Measurements from ENCODE around the gene TSPAN18.

Gene TSPAN18

DNA sequence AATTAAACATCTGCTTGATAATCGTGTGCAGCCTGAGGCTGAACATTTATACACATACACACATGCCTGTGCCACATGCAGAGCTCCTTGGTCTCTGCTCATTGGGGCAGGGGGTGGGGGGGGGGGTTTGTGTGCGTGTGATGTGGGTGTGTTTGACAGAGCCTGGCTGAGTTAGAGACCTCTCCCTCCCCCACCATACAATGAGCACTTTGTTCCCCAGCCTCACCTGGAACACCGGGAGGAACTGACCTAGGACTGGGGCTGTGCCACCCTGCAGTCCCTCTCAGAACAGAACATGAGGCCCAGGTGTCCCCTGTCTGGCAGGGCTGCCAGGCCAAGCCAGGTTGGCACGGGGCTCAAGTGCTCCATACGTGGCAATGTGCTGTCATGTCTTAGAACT, 127.3 kb downstream of the TSPAN18 start:
- no peak for DNase-seq

DNA sequence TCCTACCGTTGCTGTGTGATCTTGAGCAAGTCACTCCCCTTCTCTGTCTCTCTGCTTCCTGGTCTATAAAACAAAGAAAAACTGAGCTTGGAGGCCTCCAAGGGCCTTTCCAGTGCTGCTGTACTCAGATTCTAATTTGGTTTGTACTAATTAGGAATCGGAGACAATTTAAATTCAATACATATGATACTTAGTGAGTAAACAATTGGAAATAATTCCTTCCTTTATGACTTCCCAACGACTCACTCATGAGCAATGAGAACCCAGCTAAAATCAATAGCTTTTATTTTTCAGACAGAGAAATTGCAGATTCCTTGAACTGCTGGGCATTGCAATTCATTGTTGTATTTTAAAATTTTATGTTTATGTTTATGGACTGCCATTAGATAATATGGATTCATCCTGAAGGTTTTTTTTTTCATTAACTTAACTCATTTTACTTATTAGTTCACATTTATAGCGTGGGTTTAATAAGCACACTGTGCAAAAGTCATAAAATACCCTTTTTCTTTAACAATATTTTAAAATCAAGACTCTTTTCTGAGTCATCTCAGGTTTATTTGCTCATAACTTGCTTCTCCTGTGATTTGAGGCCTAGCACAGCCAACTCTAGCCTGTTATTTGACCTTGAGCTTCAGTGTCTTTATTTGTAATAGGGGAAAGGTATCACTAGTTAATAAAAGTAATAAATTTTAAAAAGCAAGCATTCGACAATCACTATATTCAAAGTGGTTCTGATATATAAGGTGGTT, 128.2 kb downstream of the TSPAN18 start:
- no peak for DNase-seq

DNA sequence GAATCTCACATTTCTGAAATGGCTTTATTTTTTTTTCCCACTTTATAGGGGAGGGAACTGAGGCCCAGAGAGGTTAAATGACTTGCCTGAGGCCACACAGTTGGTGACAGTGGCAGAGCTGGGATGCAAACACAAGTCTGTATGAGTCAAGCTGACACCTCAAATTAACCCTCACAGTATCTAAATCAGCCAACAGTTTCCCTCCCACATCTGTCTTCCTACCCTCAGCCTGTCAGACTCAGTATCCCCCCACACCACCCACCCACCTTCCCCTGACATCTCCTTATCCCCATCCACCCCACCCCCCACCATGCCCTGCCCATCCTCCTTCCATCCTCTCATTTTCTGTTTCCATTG, 128.7 kb downstream of the TSPAN18 start:
- no peak for DNase-seq

DNA sequence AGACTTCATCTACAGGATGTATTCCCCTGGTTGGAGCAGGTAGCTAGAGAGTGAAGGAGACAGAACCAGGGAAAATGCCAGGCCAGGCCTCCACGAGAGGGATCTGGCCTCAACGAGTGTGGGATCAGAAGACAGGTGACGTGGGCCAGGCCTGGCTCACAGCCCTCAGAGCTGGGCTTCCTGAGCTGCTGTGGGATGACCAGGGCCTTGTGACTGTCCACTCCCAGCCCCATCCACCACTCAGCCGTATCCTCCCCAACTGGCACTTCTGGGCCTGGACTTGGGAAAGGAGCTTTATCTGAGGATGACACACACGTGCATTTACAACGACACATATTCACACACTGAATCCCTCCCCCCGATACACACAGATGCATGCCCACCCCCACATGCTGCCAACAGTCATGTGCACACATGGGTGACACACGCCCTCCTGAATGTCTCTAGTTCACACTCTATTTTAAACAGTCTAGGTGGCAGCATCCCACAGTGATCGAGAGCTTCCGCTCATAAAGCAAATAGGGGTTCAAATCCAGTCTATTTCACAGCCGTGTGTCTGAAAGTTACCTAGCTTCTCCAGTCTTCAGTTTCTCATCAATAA, 130.8 kb downstream of the TSPAN18 start:
- DNase-seq: no peak

DNA sequence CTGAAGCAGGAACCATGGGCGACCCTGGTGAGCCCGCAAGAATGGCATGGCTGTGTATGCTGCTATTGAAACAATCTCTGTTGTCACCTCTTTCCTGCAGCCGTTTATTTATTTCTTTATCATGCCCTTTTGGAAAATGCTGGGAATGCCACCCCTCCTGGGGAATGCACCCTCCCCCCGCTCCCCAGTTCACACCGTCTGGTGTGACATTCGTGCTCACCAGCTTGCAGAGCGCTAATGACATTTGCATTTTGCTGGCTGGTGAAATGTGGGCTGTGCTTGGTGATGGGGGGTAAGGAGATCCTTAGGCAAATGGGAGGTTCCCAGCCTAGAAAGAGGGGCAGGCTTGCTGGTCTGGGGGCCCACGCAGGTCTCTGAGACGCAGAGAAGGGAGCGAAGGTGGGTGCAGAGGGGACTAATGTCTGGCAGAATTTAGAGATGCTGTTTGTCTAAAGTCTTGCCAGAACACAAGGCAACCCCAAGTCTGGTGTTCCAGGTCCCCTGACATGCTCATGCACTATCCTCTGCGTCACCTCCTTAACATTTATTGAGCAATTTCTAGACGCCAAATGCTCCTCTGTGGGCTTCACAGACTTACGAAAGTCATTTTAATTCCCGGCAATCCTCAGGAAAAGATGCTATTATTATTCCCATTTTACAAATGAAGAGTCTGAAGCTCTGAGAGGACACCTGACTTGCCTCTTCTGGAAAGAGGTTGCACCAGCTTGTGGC, 132.2 kb downstream of the TSPAN18 start:
- no peak for DNase-seq

DNA sequence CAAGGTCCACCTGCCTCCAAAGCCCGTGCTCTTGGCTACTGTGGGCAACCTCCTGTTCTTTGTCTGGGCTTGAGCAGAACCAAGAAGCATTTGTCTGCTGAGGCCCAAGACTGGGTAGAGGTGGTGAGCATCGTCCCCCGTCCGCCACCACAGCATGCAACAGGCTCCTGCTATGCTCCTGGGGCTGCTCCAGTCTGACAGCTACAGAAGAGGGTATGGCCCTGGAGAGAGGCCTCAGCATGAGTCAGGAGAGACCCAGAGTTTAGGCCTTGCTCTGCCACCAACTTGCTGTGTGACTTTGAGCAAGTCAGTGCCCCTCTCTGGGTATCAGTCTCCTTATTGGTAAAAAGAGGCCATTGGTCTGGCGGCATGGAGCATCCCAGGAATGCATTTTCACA, 132.8 kb downstream of the TSPAN18 start:
- DNase-seq: no peak

DNA sequence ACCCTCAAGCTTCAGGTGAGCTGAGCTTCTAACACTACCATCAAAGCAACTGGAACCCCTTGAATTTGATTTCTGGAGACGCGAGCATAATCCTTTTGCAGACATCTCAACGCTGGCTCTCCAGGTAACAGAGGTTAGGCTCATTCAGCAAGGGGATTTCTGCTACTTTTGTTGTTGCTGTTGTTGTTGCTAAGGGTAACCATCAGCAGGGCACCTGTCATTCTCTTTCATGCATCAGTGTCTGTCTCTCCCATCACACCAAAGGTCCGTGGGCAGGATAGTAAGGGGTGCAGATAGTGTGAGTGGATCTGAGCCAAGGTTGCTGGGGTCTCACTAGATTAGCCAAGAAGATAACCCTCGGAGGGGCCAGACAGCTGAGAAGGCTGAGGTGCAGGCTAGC, 133.6 kb downstream of the TSPAN18 start:
- no peak for DNase-seq

DNA sequence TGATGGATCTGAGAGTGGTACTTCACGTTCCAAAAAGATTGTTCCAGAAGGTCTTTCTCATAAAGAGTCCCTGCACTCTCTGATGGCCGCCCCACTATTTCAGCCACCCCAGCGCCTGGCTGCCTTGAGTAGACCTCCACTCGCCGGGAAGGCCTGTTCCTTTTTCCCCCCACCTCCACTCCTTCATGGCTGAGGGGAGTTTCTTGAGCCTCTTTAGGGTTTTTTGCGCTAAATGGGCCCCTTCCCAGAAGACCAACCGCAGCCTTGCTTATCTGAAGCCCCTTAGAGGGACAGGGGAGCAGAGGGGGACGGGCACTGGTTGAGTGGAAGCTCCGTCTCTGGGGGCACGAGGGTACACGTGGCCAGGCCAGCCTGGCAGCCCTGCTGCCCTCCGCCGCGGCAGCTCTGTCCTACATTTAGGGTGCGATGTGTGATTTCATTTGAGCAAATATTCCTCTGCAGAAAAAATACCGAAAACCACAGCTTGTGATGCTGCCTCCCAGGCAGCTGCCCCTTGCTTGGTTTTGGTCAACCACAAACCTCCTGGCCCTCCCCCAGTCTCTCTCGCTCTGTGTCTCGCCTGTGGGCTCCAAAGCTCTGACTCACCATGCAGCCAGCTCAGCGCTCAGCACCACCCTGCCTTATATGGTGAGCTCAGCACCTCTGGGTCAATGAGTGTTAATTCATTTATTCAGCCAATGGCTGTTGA, 135.2 kb downstream of the TSPAN18 start:
- DNase-seq: peak; percentile 73 to 85

DNA sequence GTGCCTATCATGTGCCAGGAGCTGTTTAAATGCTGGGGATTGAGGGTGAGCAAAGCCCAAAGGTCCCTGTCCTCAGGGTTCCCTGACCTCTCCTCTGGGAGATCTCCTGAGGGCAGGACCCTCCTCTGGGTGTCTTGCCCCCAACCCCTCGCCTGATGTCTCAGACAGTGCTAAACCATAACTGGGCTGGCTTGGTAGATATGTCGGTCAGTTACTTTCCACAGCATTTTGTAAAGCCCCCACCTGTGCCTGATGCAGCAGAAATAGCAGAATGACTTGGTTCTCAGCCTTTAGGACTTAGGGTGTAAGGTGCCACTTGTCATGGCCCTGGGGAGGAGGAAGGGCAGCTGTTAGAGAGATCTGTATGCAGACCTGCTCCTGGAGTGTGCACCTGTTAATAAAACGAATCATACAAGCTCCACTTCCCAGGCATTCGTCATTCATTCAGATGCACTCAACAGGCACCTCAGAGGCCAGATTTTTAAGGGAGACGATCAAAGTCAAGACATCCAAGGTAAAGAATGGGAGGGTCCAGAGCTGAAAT, 135.9 kb downstream of the TSPAN18 start:
- no peak for DNase-seq

DNA sequence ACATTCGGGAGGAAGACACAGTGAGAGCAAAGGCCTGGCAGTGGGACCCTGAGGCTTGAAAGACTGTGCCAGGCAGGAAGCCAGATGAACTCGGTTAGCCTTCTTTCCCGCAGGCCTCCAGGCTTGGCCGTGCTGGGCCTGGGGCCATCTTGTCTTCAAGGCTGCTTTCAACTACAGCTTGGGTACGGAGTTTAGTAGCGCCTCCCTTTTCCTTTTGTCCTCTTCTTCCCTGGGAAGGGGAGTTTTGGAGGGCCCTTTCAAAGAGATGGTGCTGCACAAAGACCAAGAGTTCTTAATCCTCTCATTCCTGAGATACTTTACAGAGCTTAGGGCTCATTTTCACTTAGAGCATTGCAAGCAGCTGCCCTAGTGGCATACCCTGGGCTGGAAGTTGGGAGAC, 136.5 kb downstream of the TSPAN18 start:
- no peak for DNase-seq

DNA sequence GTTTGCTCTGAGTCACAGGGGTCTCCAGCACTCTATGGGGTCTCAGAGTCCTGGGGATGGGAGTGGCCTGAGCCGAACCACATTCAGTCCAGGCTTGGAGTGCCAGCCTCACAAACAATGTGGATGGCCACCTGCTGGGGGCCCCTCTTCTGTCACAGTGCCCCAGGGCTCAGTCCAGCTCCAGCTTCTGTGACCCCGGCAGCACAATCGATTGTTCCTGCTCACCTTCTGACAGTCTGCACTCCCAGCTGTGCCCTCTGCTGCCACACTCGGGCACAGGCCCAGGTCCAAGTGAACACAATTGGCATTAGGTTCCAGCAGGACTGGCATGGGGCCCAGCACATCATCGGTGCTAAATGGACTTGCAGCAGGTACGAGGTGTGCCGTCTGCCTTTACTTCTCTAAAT, 139.1 kb downstream of the TSPAN18 start:
- no peak for DNase-seq

DNA sequence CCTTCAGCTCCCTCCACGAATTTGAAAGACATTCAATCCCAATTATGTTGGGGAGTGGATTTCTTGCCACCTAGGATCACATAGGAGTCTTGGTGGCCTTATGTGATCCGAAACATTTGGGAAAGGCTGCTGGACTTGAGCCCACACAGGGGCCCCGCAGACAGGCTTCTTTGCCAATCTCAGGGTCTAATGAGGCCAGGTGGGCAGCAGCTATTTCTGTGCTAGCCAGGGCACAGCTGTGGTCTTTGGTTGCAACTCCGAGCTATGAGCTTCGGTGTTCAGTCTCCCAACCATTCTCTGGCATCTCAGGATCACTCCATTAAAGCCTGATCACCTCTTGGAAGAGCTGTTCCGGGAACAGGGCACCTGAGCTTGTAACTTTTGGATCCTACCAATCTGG, 139.5 kb downstream of the TSPAN18 start:
- no peak for DNase-seq

DNA sequence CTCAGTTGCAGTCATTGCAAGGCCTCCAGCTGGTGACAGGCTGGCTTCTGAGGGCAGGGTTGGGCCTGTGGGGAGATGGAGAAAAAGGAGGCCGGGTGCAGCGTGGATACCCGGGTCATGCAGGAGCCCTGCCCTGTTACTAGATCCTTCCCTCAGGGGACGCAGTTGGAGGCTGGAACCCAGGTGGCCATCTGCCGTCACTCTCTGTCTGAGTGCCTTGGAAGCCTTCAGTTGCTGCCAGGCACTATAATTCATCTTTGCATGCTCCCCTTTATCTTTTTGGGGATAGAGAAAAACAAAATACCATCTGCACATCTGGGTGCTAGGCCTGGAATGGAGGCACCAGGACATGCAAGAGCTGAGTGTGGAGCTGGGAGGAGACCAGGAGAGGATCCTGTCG, 141.3 kb downstream of the TSPAN18 start:
- DNase-seq: no peak

DNA sequence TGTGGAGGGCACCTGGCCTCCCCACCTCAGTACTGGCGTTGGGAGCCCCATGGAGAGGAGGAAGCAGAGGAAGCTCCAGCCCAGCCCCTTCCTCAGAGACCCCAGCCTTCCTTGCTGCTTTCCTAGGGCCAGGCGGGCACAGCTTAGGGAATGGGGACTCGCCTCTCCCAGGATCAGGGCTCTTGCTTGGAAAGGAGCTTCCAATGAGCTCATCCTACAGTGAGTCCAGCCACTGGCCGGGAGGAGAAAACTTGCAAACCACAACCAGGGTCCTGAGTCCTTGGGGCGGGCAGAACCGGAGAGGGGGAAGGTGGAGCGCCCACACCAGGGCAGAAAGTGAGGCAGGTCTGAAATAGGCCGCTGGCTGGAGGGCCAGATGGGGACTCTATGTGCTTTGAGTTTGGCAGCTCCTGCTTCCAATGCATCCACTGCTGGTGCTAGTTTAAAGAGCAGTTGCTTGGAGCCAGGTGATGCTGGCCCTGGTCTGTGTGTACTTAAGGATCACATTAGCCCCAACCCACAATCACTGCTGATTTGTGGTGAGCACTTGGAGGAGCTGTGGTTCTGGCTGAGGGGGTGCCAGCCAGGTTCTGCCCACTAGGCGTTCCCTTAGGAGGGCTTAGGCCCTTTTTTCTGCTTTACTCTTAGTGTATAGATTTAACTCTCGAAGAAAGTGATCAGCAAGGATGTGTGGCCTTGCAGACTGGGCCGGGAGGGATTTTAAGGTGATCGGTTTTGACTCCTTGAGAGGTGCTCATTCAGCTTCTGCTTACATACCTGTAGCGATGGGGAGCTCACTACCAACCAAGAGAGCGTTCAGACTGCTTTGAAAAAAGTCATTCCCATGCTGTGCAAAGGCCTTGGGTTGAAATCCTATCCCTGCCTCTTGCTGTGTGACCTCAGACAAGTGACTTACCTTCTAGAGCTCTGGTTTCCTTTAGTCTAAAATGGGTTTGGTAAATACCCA, 142.0 kb downstream of the TSPAN18 start:
- no peak for DNase-seq

DNA sequence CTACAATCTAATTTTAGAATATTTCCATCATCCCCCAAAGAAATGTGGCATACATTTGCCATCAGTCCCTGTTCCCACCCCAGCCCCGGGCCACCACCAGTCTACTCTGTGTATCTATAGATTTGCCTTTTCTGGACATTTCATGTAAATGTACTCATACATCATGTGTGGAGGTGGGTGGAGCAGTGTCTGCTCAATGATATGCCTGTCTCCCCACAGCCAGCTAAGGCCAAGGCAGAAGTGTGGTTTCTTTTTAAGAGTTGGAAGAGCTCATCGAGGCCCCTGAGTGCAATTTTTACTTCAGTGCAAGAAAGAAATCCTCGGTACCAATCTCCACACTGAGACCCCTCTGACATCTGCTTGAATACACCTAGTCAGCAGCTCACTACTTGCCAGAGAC, 143.4 kb downstream of the TSPAN18 start:
- DNase-seq: no peak

DNA sequence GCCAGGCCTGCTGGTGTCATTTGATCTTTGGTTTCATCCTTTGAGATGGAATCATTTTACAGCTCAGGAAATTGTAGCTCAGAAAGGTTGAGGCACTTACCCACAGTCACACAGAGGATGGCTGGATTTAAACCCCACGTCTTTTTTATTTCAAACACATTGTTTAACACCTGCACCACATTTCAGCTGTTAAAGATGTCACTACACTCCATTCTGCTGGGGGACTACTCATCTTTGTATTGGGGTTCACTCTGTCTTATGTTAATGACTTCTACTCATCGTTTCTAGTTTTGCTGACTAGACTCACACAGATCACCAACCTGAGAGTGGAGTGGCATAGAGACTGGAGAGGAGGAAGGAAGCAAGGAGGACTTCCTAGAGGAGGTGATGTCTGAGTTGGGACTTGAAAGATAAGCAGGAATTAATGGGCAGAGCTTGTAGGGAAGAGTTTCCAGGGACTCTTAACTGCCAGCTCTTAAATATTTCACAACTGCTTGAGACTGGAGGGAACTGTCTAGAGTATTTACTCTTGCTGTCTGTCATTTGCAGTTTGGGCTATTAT, 143.9 kb downstream of the TSPAN18 start:
- DNase-seq: no peak

DNA sequence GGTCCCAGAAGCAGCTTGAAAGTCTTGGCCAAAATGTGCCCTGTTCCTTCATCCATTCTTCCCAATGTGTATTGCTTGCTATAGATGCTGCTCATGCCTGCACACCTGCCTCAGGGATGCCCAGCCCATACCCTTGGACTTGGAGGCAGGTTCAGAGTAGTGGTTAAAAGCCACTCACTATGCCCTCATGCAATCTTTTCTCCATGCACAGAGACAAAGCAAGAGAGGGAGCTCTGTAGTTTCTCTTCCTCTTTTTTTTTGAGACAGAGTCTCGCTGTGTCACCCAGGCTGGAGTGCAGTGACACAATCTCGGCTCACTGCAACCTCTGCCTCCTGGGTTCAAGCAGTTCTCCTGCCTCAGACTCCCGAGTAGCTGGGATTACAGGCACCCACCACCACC, 144.9 kb downstream of the TSPAN18 start:
- peak; percentile 48 to 67 for DNase-seq

DNA sequence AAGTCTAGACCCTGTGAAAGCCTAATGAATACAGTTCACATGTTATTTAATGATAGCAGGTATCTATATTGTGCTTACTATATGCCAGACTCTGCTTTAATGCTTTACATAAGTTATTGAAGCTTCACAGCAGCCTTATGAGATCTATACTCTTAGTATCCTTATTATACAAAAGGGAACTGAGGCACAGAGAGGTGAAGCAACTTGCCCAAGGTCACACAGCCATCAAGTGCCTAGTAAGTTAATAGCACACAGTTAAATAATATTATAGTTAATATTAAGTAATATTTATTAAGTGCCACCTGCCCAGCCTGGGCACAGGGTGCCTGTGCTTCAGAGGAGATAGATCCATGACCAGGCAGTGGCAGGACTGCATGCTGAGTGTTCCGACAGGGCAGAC, 145.8 kb downstream of the TSPAN18 start:
- DNase-seq: no peak

DNA sequence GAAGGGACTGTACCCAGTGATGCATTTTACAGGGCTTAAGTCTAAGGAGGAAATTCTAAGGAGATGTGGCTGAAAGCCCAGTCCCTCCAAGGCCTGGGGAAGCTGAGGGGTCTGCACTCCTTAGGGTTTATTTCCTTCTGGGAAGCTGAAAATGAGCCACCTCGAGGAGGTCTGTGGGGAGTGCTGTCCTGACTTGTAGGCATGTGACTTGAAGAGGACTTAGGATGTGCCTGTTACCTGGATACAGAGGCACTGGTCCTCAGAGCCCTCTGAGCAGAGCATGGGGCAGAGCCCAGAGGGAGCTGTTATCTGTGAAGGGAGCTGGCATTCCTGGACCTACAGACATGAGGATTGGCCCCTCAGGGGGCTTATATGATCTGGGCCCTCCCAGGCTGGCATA, 146.8 kb downstream of the TSPAN18 start:
- no peak for DNase-seq

DNA sequence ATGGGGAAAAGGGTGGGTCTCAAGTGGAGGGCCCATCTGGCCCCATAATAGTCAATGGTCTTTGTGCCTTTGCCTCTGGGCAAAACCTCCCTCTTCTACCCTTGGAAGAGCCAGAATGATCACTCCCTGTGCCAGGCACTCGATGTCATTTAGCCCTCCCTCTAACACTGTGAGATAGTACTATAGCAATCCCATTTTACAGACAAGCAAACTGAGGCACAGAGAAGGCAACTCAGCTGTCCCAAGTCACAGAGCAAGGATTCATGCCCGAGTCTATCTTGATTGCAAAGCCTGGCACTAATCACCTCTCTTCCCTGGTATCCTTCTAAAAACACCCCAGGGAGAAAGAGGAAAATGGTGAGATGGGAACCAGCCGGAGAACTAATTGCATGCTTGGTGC, 147.5 kb downstream of the TSPAN18 start:
- DNase-seq: no peak

DNA sequence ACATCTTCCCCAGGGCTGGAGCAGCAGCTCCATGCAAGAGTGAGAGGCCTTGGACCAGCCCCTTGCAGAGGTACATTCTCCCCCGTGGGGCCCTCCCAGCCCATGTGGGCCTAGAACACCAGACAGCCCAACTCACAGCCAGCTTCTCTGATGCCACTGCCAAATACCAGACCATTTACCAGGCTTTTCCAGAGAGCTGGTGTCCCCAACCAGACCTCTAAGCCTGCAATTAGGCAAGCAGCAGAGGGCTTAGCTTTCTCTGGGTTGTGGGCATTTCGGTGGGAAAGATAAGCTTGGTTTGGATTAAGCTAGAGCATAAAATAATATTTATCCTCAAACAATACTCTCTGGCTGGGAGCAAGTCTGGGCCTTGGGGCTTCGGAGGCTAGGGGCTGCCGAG, 148.3 kb downstream of the TSPAN18 start:
- DNase-seq: no peak

DNA sequence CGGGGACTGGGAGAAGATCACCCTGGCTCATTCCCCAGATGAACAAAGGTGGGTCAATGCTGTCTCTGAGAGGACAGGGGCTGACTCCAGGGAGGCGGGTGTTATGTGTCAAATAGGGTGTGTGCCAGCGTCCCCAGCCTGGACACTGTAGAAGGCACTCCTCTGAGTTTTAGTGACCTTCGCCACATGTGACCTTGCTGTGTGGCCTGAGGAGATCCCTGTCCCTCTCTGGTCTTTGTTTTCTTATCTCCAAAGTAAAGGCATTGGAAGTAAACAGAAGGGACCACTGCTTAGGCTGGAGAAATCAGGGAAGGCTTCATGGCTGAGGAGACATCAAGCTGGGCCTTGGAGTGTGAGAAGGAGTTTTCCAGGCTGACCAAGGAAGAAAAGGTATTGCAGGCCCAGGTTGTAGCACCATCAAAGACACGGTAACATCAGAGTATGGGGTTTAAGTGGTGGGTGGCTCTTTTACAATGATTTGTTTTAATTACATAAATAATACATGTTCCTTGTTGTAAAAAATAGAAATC, 149.5 kb downstream of the TSPAN18 start:
- DNase-seq: no peak
